K562 (cell line): ENCODE results near the gene FNDC4. TPM values are rescaled to one million over a fixed set of nuclear protein-coding genes. Genes with fewer than 3 reads are reported as not detected.

Source experiments
- DIDO1 ChIP-seq: fragments of 450-650 bp; IDR thresholded peaks from 2 replicates; pipeline ENCODE4 v1.6.1; 2016; ENCODE audit warnings: low read depth, missing biosample characterization, missing genetic modification characterization
- FOXK2 ChIP-seq, 2 experiments: fragments of 450-650 bp; IDR thresholded peaks in 1 of 2; conservative IDR thresholded peaks in 1 of 2; 2 replicates each; pipeline ENCODE4 v1.6.1; 2016; ENCODE audit warnings: low read depth in 2 of 2, mild to moderate bottlenecking in 1 of 2
- MECOM ChIP-seq: fragments of 250-450 bp; sonication (Bioruptor Pico); IDR thresholded peaks from 2 replicates; pipeline ENCODE4 v1.8.0; 2022; ENCODE audit warnings: inconsistent platforms
- MEF2A ChIP-seq: IDR thresholded peaks from 2 replicates; pipeline ENCODE4 v1.6.1; 2011; ENCODE audit warnings: low read depth, mild to moderate bottlenecking, low read length, moderate library complexity; ENCODE audit not compliant: control insufficient read depth
- PHB2 ChIP-seq: fragments of 450-650 bp; IDR thresholded peaks from 2 replicates; pipeline ENCODE4 v1.6.1; 2017; ENCODE audit warnings: low read depth
- SMC3 ChIP-seq: conservative IDR thresholded peaks from 2 replicates; pipeline ENCODE4 v1.6.1; 2011; ENCODE audit warnings: low read depth, low read length, improper control_type of control experiment; ENCODE audit not compliant: insufficient read depth
- TCFL5 ChIP-seq: fragments of 250-450 bp; sonication (Bioruptor Pico); conservative IDR thresholded peaks from 2 replicates; pipeline ENCODE4 v1.6.1; 2021; ENCODE audit warnings: mild to moderate bottlenecking, moderate library complexity, matching md5 sums
- ZBTB9 ChIP-seq: fragments of 450-650 bp; formaldehyde crosslinking; IDR thresholded peaks from 2 replicates; pipeline ENCODE4 v1.4.0; 2020; ENCODE audit warnings: mild to moderate bottlenecking, moderate library complexity
- ZNF445 ChIP-seq: fragments of 250-450 bp; sonication (Bioruptor Pico); IDR thresholded peaks from 2 replicates; pipeline ENCODE4 v1.4.0; 2020; ENCODE audit warnings: low read depth, mild to moderate bottlenecking, moderate library complexity
- ZNF518B ChIP-seq: fragments of 250-450 bp; sonication (Bioruptor Pico); IDR thresholded peaks from 2 replicates; pipeline ENCODE4 v1.5.0; 2021; ENCODE audit warnings: mild to moderate bottlenecking, moderate library complexity
- ZNF609 ChIP-seq: sonication (generic); formaldehyde crosslinking; IDR thresholded peaks from 2 replicates; pipeline ENCODE4 v1.8.1; 2023; ENCODE audit warnings: missing genetic modification reagents, mild to moderate bottlenecking, borderline replicate concordance
- polyA plus RNA-seq, 8 experiments: library from polyadenylated mRNA; depleted of rRNA in 4 of 8; stranded (reverse) in 5 of 8; unstranded in 3 of 8; fragments of >200 nt; fragmentation: Nextera tagmentation in 2 of 8; fragmentation: Illumina TruSeq in 1 of 8; extraction: Ambion mirVana in 2 of 8; extraction: Trizol in 1 of 8; gene quantifications; 2 replicates each; pipeline versions ENCODE4 v1.2.1 to v1.2.3, GENCODE V29; 2011 to 2014; ENCODE audit warnings: inconsistent platforms in 1 of 8, missing spikeins in 1 of 8
- total RNA-seq, 7 experiments: library from RNA; depleted of rRNA in 6 of 7; stranded (reverse); fragments of >200 nt in 6 of 7; fragmentation: Illumina TruSeq in 2 of 7; extraction: Trizol in 2 of 7; gene quantifications; 2 replicates each; pipeline versions ENCODE4 v1.2.1 to v1.2.3, GENCODE V29; 2011 to 2021; ENCODE audit warnings: low replicate concordance in 1 of 7

The FNDC4 gene
- total and polyA plus RNA-seq, 9 of the 15 experiments (the other 6 are each of a cell fraction or from before 2014, with no cell fraction given) = 0.28 to 4.9 (median 2.3) TPM

- TF ChIP-seq ZBTB9 (CRISPR knock-in tag) = no peak
- TF ChIP-seq ZNF609 (CRISPR knock-in tag) = peak; percentile 54; the same call in 1 of the 2 replicates
- peak; percentile 12; the same call in 1 of the 2 replicates for TF ChIP-seq TCFL5
- peak; percentile 99 to 100 for TF ChIP-seq FOXK2 (conservative IDR thresholded peaks at IDR 0.05 in 1 of 2, IDR thresholded peaks at IDR 0.05 in 1 of 2; ENCODE audit: low read depth in 2 of 2)
- TF ChIP-seq DIDO1 (tag) = peak; percentile 61; the same call in 1 of the 2 replicates
- no peak for TF ChIP-seq MEF2A
- TF ChIP-seq ZNF445 (CRISPR knock-in tag) = no peak
- 0 out of 2 replicates have a peak, but pooled peaks have one; percentile 46 for TF ChIP-seq MECOM (CRISPR knock-in tag)
- TF ChIP-seq SMC3 = no peak
- TF ChIP-seq ZNF518B (CRISPR knock-in tag) = no peak
- TF ChIP-seq PHB2 = no peak
Observed at GRCh38 chr2:27489498-27490397, 5.3 kb downstream of the FNDC4 start, which contains the start of gene IFT172 (continued).
